Neural cell (in vitro differentiated cells): ENCODE measurements around the gene PNMA8C. TPM values are rescaled to one million over a fixed set of nuclear protein-coding genes. Genes with fewer than 3 reads are reported as not detected.

ENCODE experiments used
- H2AFZ ChIP-seq: fragments of 200-600, 300-800 bp; sonication (generic), shearing (Covaris generic); 2 replicates; pipeline ENCODE4 v1.6.0; 2014; ENCODE audit warnings: low read depth, mild to moderate bottlenecking, antibody characterized with exemption, low read length, moderate library complexity
- H3F3A ChIP-seq: fragments of 200-600 bp; shearing (Covaris generic); 2 replicates; pipeline ENCODE4 v1.6.1; 2016; ENCODE audit warnings: mild to moderate bottlenecking, moderate library complexity, mixed read lengths, antibody characterized with exemption, low read length; ENCODE audit not compliant: insufficient read depth, poor library complexity, severe bottlenecking
- H3K27ac ChIP-seq: fragments of 200-600, 300-800 bp; sonication (generic), shearing (Covaris generic); 2 replicates; pipeline ENCODE4 v1.5.1; 2014; ENCODE audit warnings: mild to moderate bottlenecking, low read length, moderate library complexity
- H3K27me3 ChIP-seq: fragments of 300-800, 200-600 bp; sonication (generic), shearing (Covaris generic); 2 replicates; pipeline ENCODE4 v1.6.0; 2014; ENCODE audit warnings: mild to moderate bottlenecking, low read depth, low read length, moderate library complexity; ENCODE audit not compliant: insufficient read depth
- H3K36me3 ChIP-seq: fragments of 300-800, 200-600 bp; sonication (generic), shearing (Covaris generic); 2 replicates; pipeline ENCODE4 v1.5.1; 2014; ENCODE audit warnings: mild to moderate bottlenecking, antibody characterized with exemption, low read length, moderate library complexity; ENCODE audit not compliant: insufficient read depth
- H3K4me2 ChIP-seq: fragments of 300-800, 200-600 bp; sonication (generic), shearing (Covaris generic); 2 replicates; pipeline ENCODE4 v1.6.0; 2014; ENCODE audit warnings: mild to moderate bottlenecking, low read length
- H3K4me3 ChIP-seq: fragments of 300-800, 200-600 bp; sonication (generic), shearing (Covaris generic); 2 replicates; pipeline ENCODE4 v1.5.1; 2014; ENCODE audit warnings: mild to moderate bottlenecking, low read length, moderate library complexity
- H3K79me2 ChIP-seq: fragments of 200-600 bp; shearing (Covaris generic); replicated peaks from 2 replicates; pipeline ENCODE4 v1.6.0; 2014; ENCODE audit warnings: mild to moderate bottlenecking, low read length, moderate library complexity; ENCODE audit not compliant: insufficient read depth
- H3K9ac ChIP-seq: fragments of 300-800, 200-600 bp; sonication (generic), shearing (Covaris generic); 2 replicates; pipeline ENCODE4 v1.6.1; 2016; ENCODE audit warnings: mild to moderate bottlenecking, low read length, mixed read lengths
- H3K9me2 ChIP-seq: fragments of 200-600 bp; shearing (Covaris generic); 2 replicates; pipeline ENCODE4 v1.6.1; 2016; ENCODE audit warnings: mild to moderate bottlenecking, low read length, mixed read lengths; ENCODE audit not compliant: insufficient read depth
- H3K9me3 ChIP-seq: fragments of 200-600, 300-800 bp; sonication (generic), shearing (Covaris generic); 2 replicates; pipeline ENCODE4 v1.6.1; 2016; ENCODE audit warnings: mild to moderate bottlenecking, mixed run types, low read length, moderate library complexity, mixed read lengths
- H4K20me1 ChIP-seq: fragments of 200-600 bp; shearing (Covaris generic); 2 replicates; pipeline ENCODE4 v1.6.1; 2016; ENCODE audit warnings: mild to moderate bottlenecking, mixed run types; ENCODE audit not compliant: insufficient read depth
- EP300 ChIP-seq: fragments of 450-650 bp; conservative IDR thresholded peaks from 2 replicates; pipeline ENCODE4 v1.6.1; 2014; ENCODE audit warnings: antibody characterized with exemption, mild to moderate bottlenecking, moderate library complexity; ENCODE audit not compliant: poor library complexity, severe bottlenecking
- EZH2 ChIP-seq: fragments of 200-600, 300-800 bp; shearing (Covaris generic), sonication (generic); IDR thresholded peaks from 2 replicates; pipeline ENCODE4 v1.6.1; 2014; ENCODE audit warnings: antibody characterized with exemption, low read length, borderline replicate concordance, mild to moderate bottlenecking; ENCODE audit not compliant: insufficient read depth, poor library complexity, severe bottlenecking
- MXI1 ChIP-seq: fragments of 450-650 bp; conservative IDR thresholded peaks from 2 replicates; pipeline ENCODE4 v1.6.1; 2014; ENCODE audit warnings: antibody characterized with exemption, mild to moderate bottlenecking; ENCODE audit not compliant: poor library complexity, severe bottlenecking
- POLR2AphosphoS5 ChIP-seq: IDR thresholded peaks from 2 replicates; pipeline ENCODE4 v1.6.1; 2012
- RAD21 ChIP-seq: fragments of 450-650 bp; conservative IDR thresholded peaks from 2 replicates; pipeline ENCODE4 v1.6.1; 2014; ENCODE audit warnings: antibody characterized with exemption, mild to moderate bottlenecking, moderate library complexity
- SMC3 ChIP-seq: fragments of 450-650 bp; conservative IDR thresholded peaks from 2 replicates; pipeline ENCODE4 v1.6.1; 2014; ENCODE audit warnings: antibody characterized with exemption, mild to moderate bottlenecking, moderate library complexity; ENCODE audit not compliant: poor library complexity
- TAF1 ChIP-seq: IDR thresholded peaks from 2 replicates; pipeline ENCODE4 v1.6.1; 2012; ENCODE audit warnings: low read depth
- polyA plus RNA-seq: library from polyadenylated mRNA; depleted of rRNA; stranded (reverse); fragments of >200 nt; gene quantifications from 2 replicates; pipeline ENCODE4 v1.2.3, GENCODE V29; 2014
- TF ChIP-seq, protein P1 (sequence below): IDR thresholded peaks from 2 replicates; pipeline ENCODE4 v1.6.1; 2012; ENCODE audit warnings: borderline replicate concordance
- TF ChIP-seq, protein P2 (sequence below): fragments of 450-650 bp; IDR thresholded peaks from 2 replicates; pipeline ENCODE4 v1.5.1; 2014; ENCODE audit warnings: antibody characterized with exemption, mild to moderate bottlenecking, moderate library complexity; ENCODE audit not compliant: poor library complexity, severe bottlenecking

PNMA8C gene
- polyA plus RNA-seq, 1 donor from 2014 or later, result 17.2 TPM

DNA sequence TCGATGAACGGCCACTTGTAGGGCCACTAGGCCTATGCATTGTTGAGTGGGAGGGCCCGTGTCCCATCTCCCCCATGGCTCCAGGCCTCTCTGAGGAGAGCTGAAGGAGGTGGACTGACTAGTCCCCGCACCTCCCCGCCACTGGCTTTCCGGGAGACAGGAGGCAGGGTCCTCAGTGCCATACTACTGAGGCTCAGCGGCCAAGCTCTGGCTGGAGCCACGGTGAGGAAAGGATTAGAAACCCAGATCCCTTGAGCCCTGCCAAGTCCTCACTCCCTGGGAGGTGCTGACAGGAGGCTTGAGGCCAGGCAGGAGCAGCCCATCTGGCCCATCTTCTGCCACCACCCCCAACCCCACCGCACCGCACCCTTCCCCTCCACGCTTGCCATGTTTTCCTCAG, 44.3 kb downstream of the PNMA8C start:
- TF ChIP-seq RAD21, result no peak
- TF ChIP-seq, protein P1, sequence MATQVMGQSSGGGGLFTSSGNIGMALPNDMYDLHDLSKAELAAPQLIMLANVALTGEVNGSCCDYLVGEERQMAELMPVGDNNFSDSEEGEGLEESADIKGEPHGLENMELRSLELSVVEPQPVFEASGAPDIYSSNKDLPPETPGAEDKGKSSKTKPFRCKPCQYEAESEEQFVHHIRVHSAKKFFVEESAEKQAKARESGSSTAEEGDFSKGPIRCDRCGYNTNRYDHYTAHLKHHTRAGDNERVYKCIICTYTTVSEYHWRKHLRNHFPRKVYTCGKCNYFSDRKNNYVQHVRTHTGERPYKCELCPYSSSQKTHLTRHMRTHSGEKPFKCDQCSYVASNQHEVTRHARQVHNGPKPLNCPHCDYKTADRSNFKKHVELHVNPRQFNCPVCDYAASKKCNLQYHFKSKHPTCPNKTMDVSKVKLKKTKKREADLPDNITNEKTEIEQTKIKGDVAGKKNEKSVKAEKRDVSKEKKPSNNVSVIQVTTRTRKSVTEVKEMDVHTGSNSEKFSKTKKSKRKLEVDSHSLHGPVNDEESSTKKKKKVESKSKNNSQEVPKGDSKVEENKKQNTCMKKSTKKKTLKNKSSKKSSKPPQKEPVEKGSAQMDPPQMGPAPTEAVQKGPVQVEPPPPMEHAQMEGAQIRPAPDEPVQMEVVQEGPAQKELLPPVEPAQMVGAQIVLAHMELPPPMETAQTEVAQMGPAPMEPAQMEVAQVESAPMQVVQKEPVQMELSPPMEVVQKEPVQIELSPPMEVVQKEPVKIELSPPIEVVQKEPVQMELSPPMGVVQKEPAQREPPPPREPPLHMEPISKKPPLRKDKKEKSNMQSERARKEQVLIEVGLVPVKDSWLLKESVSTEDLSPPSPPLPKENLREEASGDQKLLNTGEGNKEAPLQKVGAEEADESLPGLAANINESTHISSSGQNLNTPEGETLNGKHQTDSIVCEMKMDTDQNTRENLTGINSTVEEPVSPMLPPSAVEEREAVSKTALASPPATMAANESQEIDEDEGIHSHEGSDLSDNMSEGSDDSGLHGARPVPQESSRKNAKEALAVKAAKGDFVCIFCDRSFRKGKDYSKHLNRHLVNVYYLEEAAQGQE, result no peak
- TF ChIP-seq EZH2, result no peak
- no peak for TF ChIP-seq TAF1
- TF ChIP-seq, protein P2, sequence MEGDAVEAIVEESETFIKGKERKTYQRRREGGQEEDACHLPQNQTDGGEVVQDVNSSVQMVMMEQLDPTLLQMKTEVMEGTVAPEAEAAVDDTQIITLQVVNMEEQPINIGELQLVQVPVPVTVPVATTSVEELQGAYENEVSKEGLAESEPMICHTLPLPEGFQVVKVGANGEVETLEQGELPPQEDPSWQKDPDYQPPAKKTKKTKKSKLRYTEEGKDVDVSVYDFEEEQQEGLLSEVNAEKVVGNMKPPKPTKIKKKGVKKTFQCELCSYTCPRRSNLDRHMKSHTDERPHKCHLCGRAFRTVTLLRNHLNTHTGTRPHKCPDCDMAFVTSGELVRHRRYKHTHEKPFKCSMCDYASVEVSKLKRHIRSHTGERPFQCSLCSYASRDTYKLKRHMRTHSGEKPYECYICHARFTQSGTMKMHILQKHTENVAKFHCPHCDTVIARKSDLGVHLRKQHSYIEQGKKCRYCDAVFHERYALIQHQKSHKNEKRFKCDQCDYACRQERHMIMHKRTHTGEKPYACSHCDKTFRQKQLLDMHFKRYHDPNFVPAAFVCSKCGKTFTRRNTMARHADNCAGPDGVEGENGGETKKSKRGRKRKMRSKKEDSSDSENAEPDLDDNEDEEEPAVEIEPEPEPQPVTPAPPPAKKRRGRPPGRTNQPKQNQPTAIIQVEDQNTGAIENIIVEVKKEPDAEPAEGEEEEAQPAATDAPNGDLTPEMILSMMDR, result no peak
- no peak for TF ChIP-seq SMC3
- TF ChIP-seq POLR2AphosphoS5, result no peak
- TF ChIP-seq MXI1, result no peak
- no peak for TF ChIP-seq EP300
- no peak overlapping the region for H3K9ac ChIP-seq
- no peaks in the 10 kb centered on the region for H3F3A ChIP-seq
- no peaks in the 10 kb centered on the region for H3K9me2 ChIP-seq
- no peak overlapping the region for H3K4me2 ChIP-seq
- no peak overlapping the region for H2AFZ ChIP-seq
- H3K36me3 ChIP-seq, result peaks cover 3% of the 10 kb centered on the region
- no peaks in the 10 kb centered on the region for H3K9me3 ChIP-seq
- H3K27ac ChIP-seq, result no peak overlapping the region
- no peaks in the 10 kb centered on the region for H4K20me1 ChIP-seq
- H3K4me3 ChIP-seq, result no peak overlapping the region
- no peaks in the 10 kb centered on the region for H3K27me3 ChIP-seq
- peaks cover 3% of the 10 kb centered on the region for H3K79me2 ChIP-seq

DNA sequence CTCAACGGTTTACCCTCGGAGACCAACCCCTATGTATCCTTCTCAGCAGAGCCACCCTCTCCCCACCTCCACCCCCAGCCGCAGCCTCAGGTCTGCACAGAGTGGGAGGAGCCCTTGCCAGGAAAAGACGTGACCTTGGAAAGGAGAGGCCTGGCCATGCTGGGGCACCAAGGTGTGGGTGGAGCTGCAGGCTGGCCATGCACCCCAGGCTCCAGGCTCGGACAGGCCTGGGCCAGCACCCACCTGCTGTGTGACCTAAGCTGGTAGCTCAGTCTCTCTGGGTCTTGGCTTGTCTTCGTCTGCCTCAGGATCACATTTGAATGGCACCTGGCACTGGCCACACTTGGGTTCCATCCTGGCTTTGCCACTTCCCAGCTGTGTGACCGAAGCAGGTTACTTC, 44.9 kb downstream of the PNMA8C start:
- no peaks in the 10 kb centered on the region for H4K20me1 ChIP-seq
- H3K27ac ChIP-seq, result no peak overlapping the region
- H3K36me3 ChIP-seq, result peaks cover 3% of the 10 kb centered on the region
- H3K27me3 ChIP-seq, result no peaks in the 10 kb centered on the region
- H3K4me3 ChIP-seq, result no peak overlapping the region
- no peak overlapping the region for H3K4me2 ChIP-seq
- H3K9me2 ChIP-seq, result no peaks in the 10 kb centered on the region
- H3K9me3 ChIP-seq, result no peaks in the 10 kb centered on the region
- TF ChIP-seq POLR2AphosphoS5 (no peak), SMC3 (no peak), MXI1 (no peak), EP300 (no peak), RAD21 (no peak), TAF1 (no peak), EZH2 (no peak)
- TF ChIP-seq, protein P2, result no peak
- TF ChIP-seq, protein P1, result no peak
- H3K9ac ChIP-seq, result no peak overlapping the region
- H3K79me2 ChIP-seq, result peaks cover 3% of the 10 kb centered on the region
- no peak overlapping the region for H2AFZ ChIP-seq
- H3F3A ChIP-seq, result no peaks in the 10 kb centered on the region
